Activated gamma-delta T cell (primary cell): ENCODE data around the gene WDR55.
A peak's percentile ranks its signal among the peaks of the same experiment; 100 is the strongest.
"Not testable (repeated sequence)": the region's sequence is repeated elsewhere in the genome, so short reads cannot be mapped to it uniquely, and the experiment has no call there.

ENCODE experiments used
- DNase-seq: peaks from one replicate; lab custom pipeline; 2025; lab: John Stamatoyannopoulos, UW

The WDR55 gene

DNA sequence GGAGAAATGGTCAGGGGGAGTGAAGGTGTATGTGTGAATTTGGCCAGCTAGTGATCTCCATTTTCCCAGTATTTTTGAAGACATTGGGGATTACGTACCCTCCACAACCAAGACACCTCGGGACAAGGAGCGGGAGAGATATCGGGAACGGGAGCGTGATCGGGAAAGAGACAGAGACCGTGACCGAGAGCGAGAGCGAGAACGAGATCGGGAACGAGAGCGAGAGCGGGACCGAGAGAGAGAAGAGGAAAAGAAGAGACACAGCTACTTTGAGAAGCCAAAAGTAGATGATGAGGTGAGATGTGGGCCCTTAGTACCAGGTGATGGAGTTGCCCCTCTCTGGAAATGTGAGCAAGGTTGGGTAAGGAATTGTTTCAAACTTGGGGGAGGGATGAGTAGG is 5.8 kb upstream of the WDR55 start:
- DNase-seq, result no peak

DNA sequence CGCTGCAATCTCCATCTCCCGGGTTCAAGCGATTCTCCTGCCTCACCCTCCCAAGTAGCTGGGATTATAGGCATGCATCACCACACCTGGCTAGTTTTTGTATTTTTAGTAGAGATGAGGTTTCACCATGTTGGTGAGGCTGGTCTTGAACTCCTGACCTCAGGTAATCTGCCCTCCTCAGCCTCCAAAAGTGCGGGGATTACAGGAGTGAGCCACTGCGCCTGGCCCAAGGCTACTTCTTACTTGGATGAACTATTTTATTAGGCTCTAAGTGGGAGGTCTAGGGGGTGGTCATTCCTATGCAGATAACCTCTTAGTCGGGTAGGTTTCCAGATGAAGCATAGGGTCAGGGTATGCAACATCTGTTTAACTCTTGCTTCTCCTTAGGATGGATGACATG is 4.3 kb upstream of the WDR55 start:
- DNase-seq, result not testable (repeated sequence)

DNA sequence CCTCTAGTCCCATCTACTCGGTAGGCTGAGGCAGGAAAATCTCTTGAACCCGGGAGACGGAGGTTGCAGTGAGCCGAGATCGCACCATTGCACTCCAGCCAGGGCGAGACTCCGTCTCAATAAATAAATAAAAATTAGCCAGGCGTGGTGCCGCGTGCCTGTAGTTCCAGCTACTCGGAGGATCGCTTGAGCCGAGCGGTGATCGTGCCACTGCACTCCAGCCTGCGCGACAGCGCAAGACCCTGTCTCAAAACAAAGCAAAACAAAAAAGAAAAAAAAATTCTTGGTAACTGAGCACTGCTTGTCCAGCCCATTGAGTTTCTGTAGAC is 710 bp upstream of the WDR55 start:
- no peak for DNase-seq

DNA sequence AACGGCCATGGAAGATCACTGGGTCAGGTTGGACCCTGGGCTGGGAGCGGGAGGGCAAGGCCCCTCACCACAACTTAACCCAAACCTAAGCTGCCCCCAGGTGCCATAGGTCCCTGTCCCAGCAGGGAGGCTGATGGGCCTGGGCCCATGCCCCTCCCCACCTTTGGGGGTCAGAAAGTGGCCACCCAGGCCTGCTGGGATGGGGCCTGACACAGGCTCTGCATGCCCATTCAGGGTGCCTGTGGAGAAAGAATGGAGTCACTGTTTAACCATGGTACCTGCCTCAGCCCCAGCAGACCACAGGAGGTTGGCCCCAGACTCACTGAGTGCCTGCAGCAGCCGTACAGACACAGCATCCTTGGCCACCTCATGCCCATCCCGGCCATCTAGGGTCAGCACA is 6.3 kb downstream of the WDR55 start:
- not testable (repeated sequence) for DNase-seq

DNA sequence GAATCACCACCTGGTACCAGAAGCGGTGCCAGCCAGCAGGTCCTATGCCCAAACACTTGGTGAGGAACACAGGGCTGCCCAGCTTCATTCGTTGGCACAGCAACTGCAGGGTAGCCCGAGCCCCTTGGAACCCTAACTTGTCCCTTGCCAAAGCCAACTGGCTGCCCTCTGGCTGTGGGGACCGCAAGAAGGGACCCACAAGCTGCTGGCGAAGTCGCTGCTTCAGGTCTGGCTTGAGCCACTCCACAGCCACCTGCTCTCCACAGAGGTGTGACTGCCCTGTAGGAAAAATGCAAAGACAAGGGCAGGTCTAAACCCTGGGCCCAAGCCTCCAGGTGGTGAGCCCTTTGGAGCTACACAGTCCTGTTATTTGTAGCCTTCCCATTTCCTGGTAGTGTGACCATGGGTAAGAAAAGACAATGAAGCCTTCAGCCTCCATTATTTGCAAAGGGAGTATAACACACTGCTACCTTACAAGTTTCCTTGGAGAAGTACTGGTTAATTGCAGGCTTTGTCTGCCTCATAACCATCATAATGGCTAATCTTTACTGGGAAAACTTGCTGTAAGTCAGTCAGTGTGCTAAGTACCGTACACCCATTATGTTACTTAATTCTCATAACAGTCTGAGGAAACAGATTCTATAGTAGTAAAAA is 6.9 kb downstream of the WDR55 start:
- DNase-seq, result no peak

DNA sequence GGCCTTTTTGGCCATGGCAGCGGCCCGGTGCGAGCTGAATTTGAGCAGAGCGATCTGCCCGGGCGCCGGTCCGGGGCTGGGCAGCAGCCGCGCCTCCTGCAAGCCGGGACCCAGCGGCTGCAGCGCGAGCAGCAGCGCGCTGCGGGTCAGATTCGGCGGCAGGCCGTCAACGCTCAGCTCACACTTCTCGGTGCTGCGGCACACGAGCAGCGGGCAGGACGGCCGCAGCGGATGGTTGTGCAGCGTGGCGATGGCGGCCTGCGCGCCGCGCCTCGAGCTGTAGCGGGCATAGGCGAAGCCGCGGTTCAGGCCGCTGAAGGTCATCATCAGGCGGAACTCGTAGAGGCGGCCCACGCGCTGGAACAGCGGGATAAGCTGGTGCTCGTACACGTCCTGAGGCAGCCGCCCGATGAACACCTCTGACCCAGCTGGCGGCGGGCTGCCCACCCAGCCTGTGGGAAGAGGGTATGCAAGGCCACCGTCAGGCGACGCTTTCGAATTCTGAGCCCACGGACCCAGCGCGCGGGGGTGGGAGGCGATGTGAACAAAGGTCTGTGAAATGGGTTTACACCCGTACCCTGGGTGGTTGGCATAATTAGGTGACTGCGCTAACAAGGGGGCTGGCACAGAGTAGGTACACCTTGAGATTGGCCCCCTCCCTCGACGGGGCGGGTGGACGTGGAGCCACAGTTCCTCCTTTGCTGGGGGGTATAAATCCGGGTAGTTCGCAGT is 7.9 kb downstream of the WDR55 start:
- peak; percentile 14 for DNase-seq

DNA sequence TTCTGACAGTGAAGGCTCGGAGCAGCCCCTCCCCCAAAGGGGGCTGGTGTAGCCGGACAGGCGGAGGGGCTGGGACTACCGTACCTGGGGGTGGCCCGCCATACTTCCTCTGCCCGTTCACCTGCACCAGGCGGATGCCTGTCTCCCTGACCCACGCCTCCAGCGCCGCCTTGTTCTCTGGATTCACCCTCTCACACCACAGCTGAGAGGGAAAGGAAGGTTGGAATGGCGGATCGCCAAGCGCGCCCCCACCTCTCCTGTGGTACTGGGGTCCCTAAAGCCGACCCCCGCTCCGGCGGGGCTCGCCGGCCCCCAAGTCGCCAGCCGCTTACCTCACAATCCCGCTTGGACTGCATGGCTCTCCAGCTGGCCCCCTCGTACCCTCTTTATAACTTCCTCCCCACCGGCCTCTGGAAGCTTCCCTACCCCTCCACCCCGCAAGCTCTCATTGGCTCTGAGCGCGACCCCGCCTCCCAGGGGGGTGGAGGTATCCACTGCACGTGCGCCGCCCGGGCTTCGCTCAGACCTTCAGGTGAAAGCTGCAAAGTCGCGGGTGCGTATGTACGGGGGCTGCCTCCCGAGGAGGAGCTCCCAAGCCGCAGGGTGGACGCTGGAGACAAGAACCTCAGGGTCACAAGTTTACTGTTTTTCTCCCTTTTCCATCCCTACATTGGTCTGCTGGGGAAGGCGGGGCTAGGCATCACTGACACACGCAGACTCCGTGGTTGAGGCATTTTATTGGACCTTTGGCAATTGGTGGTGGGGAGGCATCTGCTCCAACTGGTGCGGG is 8.7 kb downstream of the WDR55 start, which contains the start of gene DND1:
TSS of gene DND1 (minus strand) at position 390 of the 790 bp plus-strand sequence. CDS start at position 356, 34 bp downstream.
- no peak for DNase-seq

DNA sequence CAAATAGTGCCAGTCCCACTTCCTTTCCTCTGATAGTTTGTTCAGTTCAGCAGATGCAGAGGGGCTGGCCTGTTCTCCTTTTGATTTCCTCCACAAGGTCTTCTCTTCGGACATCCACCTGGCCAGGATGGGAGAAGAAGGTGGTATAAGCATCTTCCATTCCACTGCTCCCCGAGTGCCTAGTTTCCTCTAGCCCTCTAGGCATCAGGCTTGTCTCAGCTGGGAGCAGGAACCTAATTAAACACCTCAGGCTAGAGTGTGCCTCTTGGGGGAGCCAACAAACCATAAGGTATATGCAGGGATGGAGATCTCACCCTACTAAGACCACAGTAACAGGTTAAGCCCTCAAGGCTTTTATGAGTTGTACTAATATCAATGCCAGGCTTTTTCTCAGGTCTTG is 9.5 kb downstream of the WDR55 start:
- DNase-seq, result no peak

DNA sequence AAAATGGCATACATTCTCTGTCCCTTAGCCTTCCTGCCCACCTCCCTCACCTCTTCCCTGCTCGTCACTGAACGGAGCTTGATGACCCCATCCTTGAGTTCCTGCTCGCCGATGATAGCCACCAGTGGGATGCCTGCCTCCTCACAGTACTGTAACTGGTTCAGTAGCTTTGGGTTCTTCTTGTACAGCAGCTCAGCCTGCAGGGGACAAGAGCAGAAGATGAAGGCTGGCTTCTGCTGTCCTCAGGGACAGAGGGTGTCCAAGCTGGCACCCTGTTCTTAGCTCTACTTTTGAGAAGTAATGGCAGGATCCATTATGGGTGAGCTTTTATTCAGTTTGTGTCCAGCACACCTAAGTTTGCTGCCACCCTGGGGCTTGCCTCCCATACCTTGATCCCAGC is 9.9 kb downstream of the WDR55 start:
- DNase-seq, result no peak

DNA sequence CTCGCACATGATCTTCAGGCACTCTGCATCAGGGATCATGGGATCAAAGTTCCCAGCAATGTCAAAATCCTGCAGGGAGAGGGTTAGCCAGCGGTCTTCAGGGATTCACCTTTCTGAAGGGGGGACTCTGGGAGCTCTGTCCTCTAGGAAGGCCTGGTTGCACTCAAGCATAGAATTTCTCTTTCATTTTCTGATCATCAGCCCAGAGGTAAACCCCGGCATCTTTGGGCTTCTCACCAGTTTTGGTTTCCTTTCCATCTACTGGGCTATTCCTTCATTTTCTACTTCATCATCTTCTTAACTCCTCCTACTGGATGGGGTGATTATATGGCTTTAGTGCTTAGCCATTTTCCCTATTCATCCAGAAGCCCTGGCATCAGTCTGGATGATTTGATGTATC is 13.2 kb downstream of the WDR55 start:
- no peak for DNase-seq

DNA sequence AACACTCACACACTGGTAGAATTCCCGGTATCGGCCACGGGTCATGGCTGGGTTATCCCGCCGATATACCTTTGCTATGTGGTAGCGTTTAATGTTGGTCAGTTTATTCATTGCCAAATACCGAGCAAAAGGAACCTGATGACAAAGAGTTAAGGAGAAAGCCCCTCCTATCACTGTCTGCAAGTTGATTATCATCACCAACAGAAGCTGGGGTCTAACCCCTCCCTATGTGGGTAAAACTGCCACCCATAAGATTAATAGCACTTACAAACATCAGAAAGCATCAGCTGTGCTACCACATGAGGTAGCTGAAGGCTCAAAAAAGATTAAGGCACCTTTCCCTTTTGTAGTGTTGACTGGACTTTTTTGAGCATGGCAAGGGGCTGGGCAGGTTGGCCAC is 14.3 kb downstream of the WDR55 start:
- no peak for DNase-seq

DNA sequence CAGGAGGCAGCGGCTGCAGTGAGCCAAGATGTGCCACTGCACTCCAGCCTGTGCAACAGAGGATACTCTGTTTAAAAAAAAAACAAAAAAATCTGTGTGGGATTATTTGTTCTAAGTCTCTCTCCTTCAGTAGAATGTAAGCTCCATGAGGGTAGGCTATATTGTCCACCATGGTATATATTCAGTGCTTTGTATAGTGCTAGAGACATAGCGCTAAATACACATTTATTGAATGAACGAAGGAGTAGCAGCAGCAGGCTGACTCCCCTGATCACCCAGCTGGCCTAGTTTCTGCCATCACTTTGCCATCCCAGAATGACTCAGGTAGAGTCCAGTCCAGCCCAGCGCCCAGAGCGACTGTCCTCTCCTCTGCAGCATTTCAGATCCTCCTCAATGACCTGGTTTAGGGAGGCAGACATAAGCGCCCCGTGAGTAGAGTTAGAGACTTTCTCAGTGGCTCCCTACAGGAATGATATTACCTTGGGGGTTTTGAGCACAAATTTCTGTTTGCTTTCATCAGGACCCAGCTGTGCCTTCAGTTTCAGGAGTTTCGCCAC is 25.8 kb downstream of the WDR55 start:
- no peak for DNase-seq

DNA sequence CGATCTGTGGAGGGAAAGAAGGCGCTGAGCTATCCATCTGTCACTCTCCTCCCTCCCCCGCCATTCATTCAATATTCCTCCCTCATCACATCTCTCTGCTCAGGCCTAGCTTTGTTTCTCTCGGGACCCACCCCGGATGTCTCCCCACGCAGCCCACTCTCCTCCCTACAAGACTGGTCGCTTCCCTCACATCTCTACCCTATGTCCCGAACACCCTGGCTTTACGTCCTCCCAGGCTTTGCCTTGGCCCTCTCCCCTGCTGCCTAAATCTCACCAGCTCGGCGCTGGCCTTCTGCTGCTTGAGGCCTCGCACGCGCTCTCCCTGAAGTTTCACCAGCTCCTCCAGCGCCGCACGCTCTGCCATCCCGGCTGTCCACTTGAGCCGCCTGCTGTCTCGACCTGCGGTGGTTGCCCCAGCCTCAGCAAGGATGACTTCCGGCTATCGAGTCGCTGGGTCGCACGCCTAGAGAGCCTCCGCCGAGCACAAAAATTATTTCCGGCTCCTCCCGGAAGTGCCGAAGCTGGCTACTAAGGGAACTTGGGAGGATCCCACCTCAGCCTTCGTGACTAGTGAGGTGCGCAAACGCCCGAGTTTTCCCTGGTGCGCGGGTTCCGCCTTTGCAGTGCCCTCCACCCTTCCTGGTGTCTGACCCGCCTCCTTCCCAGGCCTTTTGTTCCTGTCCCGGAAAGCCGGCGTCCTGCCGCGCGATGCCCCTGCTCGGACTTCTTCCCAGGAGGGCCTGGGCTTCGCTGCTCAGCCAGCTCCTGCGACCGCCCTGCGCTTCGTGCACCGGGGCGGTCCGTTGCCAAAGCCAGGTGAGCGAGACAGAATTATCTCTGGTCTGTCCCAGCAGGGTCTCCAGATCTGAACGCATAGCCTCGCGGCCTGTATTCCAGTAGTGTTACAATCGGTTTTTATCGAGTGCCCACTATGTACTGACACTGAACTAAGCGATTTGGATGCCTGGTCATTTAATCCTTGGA is 26.5 kb downstream of the WDR55 start, which contains the start of the genes HARS1 and HARS2:
TSS of gene HARS1 (minus strand) at position 430 of the 984 bp plus-strand sequence. CDS start at position 364, 66 bp downstream.
TSS of gene HARS2 (plus strand) at position 515 of the 984 bp plus-strand sequence. CDS start at position 709, 194 bp downstream.
- DNase-seq, result peak; percentile 50

DNA sequence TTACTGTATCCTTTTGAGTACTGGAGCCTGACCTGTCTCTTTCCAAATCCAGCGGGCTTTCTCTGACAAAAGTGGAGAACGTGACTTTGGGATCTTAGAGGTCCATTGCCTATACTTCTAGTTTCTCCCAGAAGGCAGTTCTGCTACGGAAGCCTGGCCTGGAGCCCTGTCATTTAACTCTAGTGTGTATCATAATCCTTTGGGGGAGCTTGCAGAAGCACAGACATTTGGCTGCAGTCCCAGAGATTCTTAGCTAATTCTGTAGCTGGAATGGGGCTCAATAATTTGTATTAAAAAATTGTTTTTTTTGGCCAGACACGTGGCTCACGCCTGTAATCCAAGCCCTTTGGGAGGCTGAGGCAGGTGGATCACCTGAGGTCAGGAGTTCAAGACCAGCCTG is 29.6 kb downstream of the WDR55 start:
- DNase-seq, result no peak

DNA sequence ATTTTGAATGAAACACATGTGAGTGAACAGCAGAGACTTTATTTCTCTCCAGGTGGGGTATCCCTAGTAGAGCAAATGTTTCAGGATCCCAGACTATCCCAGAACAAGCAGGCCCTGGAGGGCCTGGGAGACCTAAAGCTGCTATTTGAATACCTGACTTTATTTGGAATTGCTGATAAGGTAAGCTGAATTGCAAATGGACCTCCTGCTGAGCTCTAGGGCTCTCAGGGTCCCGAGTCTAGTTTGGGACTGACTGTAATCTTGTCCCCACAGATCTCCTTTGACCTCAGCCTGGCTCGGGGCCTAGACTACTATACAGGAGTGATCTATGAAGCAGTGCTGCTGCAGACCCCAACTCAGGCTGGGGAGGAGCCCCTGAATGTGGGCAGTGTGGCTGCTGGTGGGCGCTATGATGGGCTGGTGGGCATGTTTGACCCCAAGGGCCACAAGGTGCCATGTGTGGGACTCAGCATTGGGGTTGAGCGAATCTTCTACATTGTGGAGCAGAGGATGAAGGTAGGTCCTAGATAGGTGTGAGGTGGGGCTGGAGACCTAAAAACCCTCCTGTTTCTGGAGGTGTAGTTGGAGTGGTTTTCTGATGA is 32.3 kb downstream of the WDR55 start:
- DNase-seq, result no peak

DNA sequence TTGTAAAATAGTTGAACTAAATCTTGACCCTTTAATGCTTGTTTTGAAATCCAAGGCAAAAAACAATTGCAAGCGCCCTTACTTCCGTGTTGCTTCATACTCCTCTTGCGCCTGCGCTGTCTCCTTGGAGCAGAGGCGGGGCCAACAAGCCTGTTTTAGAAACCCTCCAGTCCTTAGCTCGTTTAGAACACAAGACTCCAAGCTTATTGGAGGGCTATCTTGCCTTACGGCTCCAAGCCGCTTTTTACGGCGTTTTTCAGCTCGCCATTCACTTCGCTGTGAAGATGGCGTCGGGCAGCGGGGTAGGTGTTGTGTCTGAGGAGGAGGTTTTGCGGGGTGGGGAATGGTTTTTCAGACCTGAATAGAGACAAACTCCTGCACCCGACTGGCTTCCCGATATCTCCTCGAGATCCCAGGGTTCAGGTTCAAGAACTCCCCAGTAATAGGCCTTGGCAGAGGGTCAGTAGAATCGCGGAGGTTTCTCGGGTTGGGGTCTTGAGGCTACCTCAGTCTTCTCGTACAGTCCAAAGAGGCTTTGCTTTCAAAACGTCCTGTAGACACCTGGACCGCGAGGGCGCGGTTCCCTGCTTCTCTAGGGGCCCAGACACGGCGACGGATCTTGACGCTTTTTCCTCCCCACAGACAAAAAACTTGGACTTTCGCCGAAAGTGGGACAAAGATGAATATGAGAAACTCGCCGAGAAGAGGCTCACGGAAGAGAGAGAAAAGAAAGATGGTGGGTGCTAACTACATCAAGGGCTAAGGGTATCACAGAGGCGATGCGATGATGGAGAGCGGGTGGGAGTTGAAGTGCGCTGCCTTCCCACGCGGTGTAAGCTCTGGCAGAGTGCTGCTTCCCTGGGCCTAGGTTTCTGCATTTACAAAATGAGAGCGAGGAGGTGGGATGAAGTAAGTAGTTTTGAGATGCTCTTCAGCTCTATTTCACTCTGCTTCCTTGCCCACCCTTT is 35.8 kb downstream of the WDR55 start, which contains the start of gene ZMAT2:
TSS of gene ZMAT2 (plus strand) at position 271 of the 968 bp plus-strand sequence. CDS start at position 285, 14 bp downstream.
- DNase-seq, result peak; percentile 45

DNA sequence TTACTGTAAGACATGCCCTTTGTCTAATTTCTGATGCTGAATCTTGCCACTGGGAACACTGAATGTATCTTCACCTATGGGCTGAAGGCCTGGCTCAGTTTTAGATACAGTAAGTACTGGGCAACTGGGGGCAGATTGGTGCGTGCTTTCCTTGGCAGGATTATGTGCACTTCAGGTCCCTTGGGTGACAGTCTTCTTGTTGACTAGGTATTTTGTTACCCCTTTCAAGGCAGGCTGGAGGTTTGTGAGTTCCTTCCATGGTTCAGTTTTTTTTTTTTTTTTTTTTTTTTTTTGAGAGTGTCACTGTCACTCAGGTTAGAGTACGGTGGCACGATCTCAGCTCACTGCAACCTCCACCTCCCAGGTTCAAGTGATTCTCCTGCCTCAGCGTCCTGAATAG is 43.1 kb downstream of the WDR55 start:
- no peak for DNase-seq

DNA sequence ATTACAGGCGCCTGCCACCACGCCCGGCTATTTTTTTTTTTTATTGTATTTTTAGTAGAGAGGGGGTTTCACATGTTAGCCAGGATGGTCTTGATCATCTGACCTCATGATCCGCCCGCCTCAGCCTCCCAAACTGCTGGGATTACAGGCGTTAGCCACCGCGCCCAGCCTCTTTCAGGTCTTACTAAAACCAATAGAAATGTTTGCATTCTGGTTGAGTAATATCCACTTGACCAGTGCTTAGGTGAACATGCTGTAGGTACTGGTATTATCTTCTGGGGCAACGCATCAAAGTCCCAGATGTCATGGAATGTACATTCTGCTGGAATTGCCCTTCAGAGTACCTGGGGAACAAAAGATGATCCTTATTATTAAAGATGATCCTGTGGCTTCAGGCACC is 44.1 kb downstream of the WDR55 start:
- DNase-seq, result not testable (repeated sequence)

DNA sequence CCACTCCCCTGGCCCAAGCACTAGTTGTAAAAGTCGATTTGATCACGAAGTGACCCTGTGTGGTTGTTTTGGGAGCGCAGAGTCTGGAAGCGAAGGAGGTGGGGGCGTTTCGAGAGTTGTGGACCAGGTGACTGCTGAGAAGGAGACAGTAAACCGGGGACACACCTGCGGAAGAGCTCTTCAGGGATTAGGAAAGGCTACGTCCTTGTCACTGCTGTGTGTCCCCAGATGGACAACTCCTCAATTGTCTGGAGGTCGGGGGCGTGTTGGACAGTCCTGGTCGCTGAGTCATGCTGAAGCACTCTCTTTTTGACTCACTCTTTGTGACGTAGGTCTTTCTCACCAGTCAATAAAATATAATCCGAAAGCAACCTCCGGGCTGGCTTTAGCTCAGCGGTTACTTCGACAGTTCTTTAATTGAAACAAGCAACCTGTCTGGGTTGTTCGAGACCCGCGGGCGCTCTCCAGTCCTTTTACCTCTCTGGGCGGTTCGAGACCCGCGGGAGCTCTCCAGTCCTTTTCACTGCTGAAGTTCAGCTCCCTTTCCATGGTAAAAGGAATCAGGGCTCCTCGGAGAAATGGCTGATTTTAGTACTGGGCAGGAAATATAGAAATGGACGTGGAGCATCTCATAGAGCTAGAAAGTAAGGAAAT is 46.3 kb downstream of the WDR55 start:
- DNase-seq, result peak; percentile 18
